H1 (cell line): ENCODE results near the gene UBALD1. TPM values are rescaled to one million over a fixed set of nuclear protein-coding genes. Genes with fewer than 3 reads are reported as not detected.

Source experiments
- CTCF ChIA-PET: fragments of 300-600 bp; sonication (Branson Sonifier 250); formaldehyde crosslinking; loops from one replicate; lab custom pipeline; 2021; ENCODE audit not compliant: partially characterized antibody; lab: Charles Lee
- POLR2A ChIA-PET: fragments of 300-600 bp; sonication (Branson Sonifier 250); formaldehyde crosslinking; loops from one replicate; lab custom pipeline; 2021; ENCODE audit warnings: inconsistent platforms; ENCODE audit not compliant: partially characterized antibody; lab: Charles Lee
- DNase-seq, 2 experiments: peaks; one replicate each; pipeline versions ENCODE4 v3.0.0 to v3.0.0-alpha.2; 2010 to 2022; ENCODE audit warnings: low spot score in 2 of 2, low read depth in 1 of 2, mixed read lengths in 1 of 2
- FAIRE-seq: peaks from 2 replicates; lab custom pipeline; 2011; peaks lifted over from hg19 to GRCh38; lab: Jason Lieb, UNC
- H2AFZ ChIP-seq: 2 replicates; pipeline ENCODE4 v1.8.1; 2012; ENCODE audit warnings: low read length, inconsistent platforms
- H2AK5ac ChIP-seq: 2 replicates; pipeline ENCODE4 v1.6.1; 2013; ENCODE audit warnings: low read depth, low read length
- H2BK120ac ChIP-seq: replicated peaks from 2 replicates; pipeline ENCODE3; 2013; ENCODE audit warnings: low read depth, low read length, inconsistent platforms
- H2BK12ac ChIP-seq: 2 replicates; pipeline ENCODE4 v1.6.1; 2013; ENCODE audit warnings: low read depth, low read length
- H2BK15ac ChIP-seq: 2 replicates; pipeline ENCODE4 v1.6.1; 2013; ENCODE audit warnings: low read length
- H2BK20ac ChIP-seq: 2 replicates; pipeline ENCODE4 v1.6.1; 2013; ENCODE audit warnings: low read length
- H2BK5ac ChIP-seq: 2 replicates; pipeline ENCODE4 v1.6.1; 2013; ENCODE audit warnings: low read depth, low read length
- H3K14ac ChIP-seq: 2 replicates; pipeline ENCODE4 v1.6.1; 2013; ENCODE audit warnings: inconsistent platforms; ENCODE audit not compliant: insufficient read length
- H3K18ac ChIP-seq: 2 replicates; pipeline ENCODE4 v1.6.1; 2013; ENCODE audit warnings: low read length; ENCODE audit errors: extremely low read depth
- H3K23ac ChIP-seq: 2 replicates; pipeline ENCODE4 v1.6.1; 2013; ENCODE audit warnings: inconsistent platforms; ENCODE audit not compliant: insufficient read length
- H3K23me2 ChIP-seq: 2 replicates; pipeline ENCODE4 v1.6.1; 2013; ENCODE audit warnings: low read depth, low read length
- H3K27ac ChIP-seq: 2 replicates; pipeline ENCODE4 v1.6.1; 2011; ENCODE audit warnings: low read depth, low read length, inconsistent platforms
- H3K27me3 ChIP-seq, 4 experiments: replicated peaks in 1 of 4; 1 replicate in 1 of 4; 2 replicates in 3 of 4; pipeline versions ENCODE4 v1.6.1 to v1.8.1; 2011 to 2013; ENCODE audit warnings: low read length in 3 of 4, mild to moderate bottlenecking in 3 of 4, inconsistent platforms in 2 of 4, mixed read lengths in 2 of 4, moderate library complexity in 1 of 4; ENCODE audit not compliant: control insufficient read depth in 3 of 4, insufficient read depth in 3 of 4; ENCODE audit errors: extremely low read depth in 1 of 4
- H3K36me3 ChIP-seq, 4 experiments: 2 replicates each; pipeline versions ENCODE4 v1.6.1 to v1.8.1; 2011 to 2013; ENCODE audit warnings: mild to moderate bottlenecking in 4 of 4, low read length in 3 of 4, moderate library complexity in 2 of 4, control low read depth in 1 of 4, inconsistent platforms in 1 of 4; ENCODE audit not compliant: insufficient read depth in 4 of 4, control insufficient read depth in 2 of 4
- H3K4ac ChIP-seq: replicated peaks from 2 replicates; pipeline ENCODE3; 2013; ENCODE audit warnings: low read length, low read depth, mixed read lengths, inconsistent platforms; ENCODE audit not compliant: insufficient read length
- H3K4me1 ChIP-seq, 4 experiments: replicated peaks in 1 of 4; 1 replicate in 1 of 4; 2 replicates in 3 of 4; pipeline versions ENCODE4 v1.6.1 to v1.8.1; 2011 to 2013; ENCODE audit warnings: low read length in 3 of 4, inconsistent platforms in 2 of 4, mixed read lengths in 1 of 4; ENCODE audit not compliant: insufficient read depth in 4 of 4, control insufficient read depth in 3 of 4
- H3K4me2 ChIP-seq, 2 experiments: 2 replicates each; pipeline versions ENCODE4 v1.6.1 to v1.8.1; 2011 to 2013; ENCODE audit warnings: low read depth in 2 of 2, low read length in 2 of 2, control low read depth in 1 of 2, inconsistent platforms in 1 of 2, mild to moderate bottlenecking in 1 of 2; ENCODE audit not compliant: insufficient read depth in 1 of 2
- H3K4me3 ChIP-seq, 4 experiments: fragments of 200-600, 300-600 bp in 1 of 4; sonication (generic), shearing (Covaris generic), sonication (Bioruptor Twin) in 1 of 4; 2 replicates each; pipeline versions ENCODE4 v1.5.1 to v1.8.1; 2011 to 2016; ENCODE audit warnings: low read length in 4 of 4, low read depth in 3 of 4, control low read depth in 2 of 4, inconsistent platforms in 2 of 4, mild to moderate bottlenecking in 2 of 4, mixed read lengths in 1 of 4, moderate library complexity in 1 of 4; ENCODE audit not compliant: insufficient read depth in 2 of 4; ENCODE audit errors: extremely low read depth in 1 of 4
- H3K56ac ChIP-seq: replicated peaks from 2 replicates; pipeline ENCODE3; 2013; ENCODE audit warnings: low read depth, mild to moderate bottlenecking, mixed read lengths, low read length, inconsistent platforms; ENCODE audit not compliant: insufficient read length
- H3K79me1 ChIP-seq: 2 replicates; pipeline ENCODE4 v1.6.1; 2013; ENCODE audit warnings: low read depth, low read length, control low read depth
- H3K79me2 ChIP-seq, 2 experiments: 2 replicates each; pipeline versions ENCODE4 v1.6.1 to v1.8.1; 2012 to 2013; ENCODE audit warnings: low read length in 2 of 2, mild to moderate bottlenecking in 2 of 2, inconsistent platforms in 1 of 2; ENCODE audit not compliant: insufficient read depth in 2 of 2, control insufficient read depth in 1 of 2
- H3K9ac ChIP-seq, 4 experiments: replicated peaks in 1 of 4; 1 replicate in 1 of 4; 2 replicates in 3 of 4; pipeline versions ENCODE4 v1.6.1 to v1.8.1; 2011 to 2013; ENCODE audit warnings: low read depth in 3 of 4, low read length in 3 of 4, control low read depth in 2 of 4, mild to moderate bottlenecking in 2 of 4, moderate library complexity in 2 of 4, inconsistent platforms in 1 of 4; ENCODE audit errors: extremely low read depth in 1 of 4
- H3K9me3 ChIP-seq, 2 experiments: 2 replicates each; pipeline versions ENCODE4 v1.6.1 to v1.8.1; 2012 to 2013; ENCODE audit warnings: mild to moderate bottlenecking in 2 of 2, moderate library complexity in 2 of 2, control low read depth in 1 of 2, inconsistent platforms in 1 of 2, low read depth in 1 of 2, low read length in 1 of 2, mixed read lengths in 1 of 2; ENCODE audit not compliant: insufficient read depth in 2 of 2
- H4K20me1 ChIP-seq, 2 experiments: replicated peaks in 1 of 2; 2 replicates each; pipeline versions ENCODE3 to v1.8.1; 2011 to 2013; ENCODE audit warnings: inconsistent platforms in 2 of 2, low read length in 2 of 2, mild to moderate bottlenecking in 1 of 2; ENCODE audit not compliant: insufficient read depth in 2 of 2, control insufficient read depth in 1 of 2
- H4K5ac ChIP-seq: 2 replicates; pipeline ENCODE4 v1.6.1; 2013; ENCODE audit warnings: low read length, low read depth, mixed read lengths, inconsistent platforms; ENCODE audit not compliant: insufficient read length
- H4K8ac ChIP-seq: 2 replicates; pipeline ENCODE4 v1.8.0; 2013; ENCODE audit warnings: mild to moderate bottlenecking, moderate library complexity, low read length, inconsistent platforms; ENCODE audit not compliant: insufficient read depth; ENCODE audit errors: extremely low read depth
- H4K91ac ChIP-seq: replicated peaks from 2 replicates; pipeline ENCODE3; 2013; ENCODE audit warnings: low read length, mixed read lengths, inconsistent platforms; ENCODE audit not compliant: insufficient read length
- CHD1 ChIP-seq: IDR thresholded peaks from 2 replicates; pipeline ENCODE4 v1.6.1; 2012; ENCODE audit warnings: low read depth, low read length, improper control_type of control experiment
- CTBP2 ChIP-seq: IDR thresholded peaks from 2 replicates; pipeline ENCODE4 v1.7.0; 2011; ENCODE audit warnings: borderline replicate concordance, mild to moderate bottlenecking, moderate library complexity, mixed read lengths, low read length; ENCODE audit not compliant: insufficient read depth, insufficient read length
- PHF8 ChIP-seq: fragments of 200-600 bp; sonication (generic); conservative IDR thresholded peaks from 2 replicates; pipeline ENCODE4 v1.7.1; 2012; ENCODE audit warnings: low read depth, mild to moderate bottlenecking, inconsistent platforms, low read length, moderate library complexity
- POLR2A ChIP-seq, 2 experiments: IDR thresholded peaks; 1 replicate in 1 of 2; 2 replicates in 1 of 2; pipeline ENCODE4 v1.6.1; 2011; ENCODE audit warnings: low read depth in 2 of 2, low read length in 2 of 2, mild to moderate bottlenecking in 2 of 2; ENCODE audit errors: control extremely low read depth in 1 of 2
- POLR2AphosphoS5 ChIP-seq: IDR thresholded peaks from 2 replicates; pipeline ENCODE4 v1.6.1; 2011; ENCODE audit warnings: low read depth, low read length
- RNF2 ChIP-seq: fragments of 200-900, 300-1000 bp; sonication (generic); IDR thresholded peaks from 2 replicates; pipeline ENCODE4 v1.7.1; 2016; ENCODE audit warnings: borderline replicate concordance, low read depth, mild to moderate bottlenecking, antibody characterized with exemption, low read length; ENCODE audit not compliant: poor library complexity, severe bottlenecking; ENCODE audit errors: missing control alignments
- SIN3A ChIP-seq, 2 experiments: IDR thresholded peaks in 1 of 2; conservative IDR thresholded peaks in 1 of 2; 2 replicates each; pipeline ENCODE4 v1.6.1; 2011 to 2012; ENCODE audit warnings: low read length in 2 of 2, improper control_type of control experiment in 1 of 2, low read depth in 1 of 2, mild to moderate bottlenecking in 1 of 2
- SIRT6 ChIP-seq: IDR thresholded peaks from one replicate; pipeline ENCODE4 v1.7.1; 2012; ENCODE audit warnings: low read length, inconsistent platforms
- SUZ12 ChIP-seq: fragments of 200-600 bp; sonication (generic); IDR thresholded peaks from 2 replicates; pipeline ENCODE4 v1.6.1; 2012; ENCODE audit warnings: mild to moderate bottlenecking, inconsistent platforms, low read length, moderate library complexity, mixed read lengths
- WGBS, 2 experiments: shearing (Covaris generic) in 1 of 2; methylation state at CpG; one replicate each; pipeline versions ENCODE4 v1.1.6 to v1.1.7; 2013 to 2015; ENCODE audit warnings: low lambda C conversion rate in 2 of 2, mixed read lengths in 2 of 2, inconsistent platforms in 1 of 2, low coverage in 1 of 2, missing lambda C conversion rate in 1 of 2; ENCODE audit not compliant: insufficient replicate concordance in 2 of 2, insufficient coverage in 1 of 2, insufficient read length in 1 of 2; ENCODE audit errors: extremely low coverage in 1 of 2, missing lambda C conversion rate in 1 of 2; 5-methylcytosine and 5-hydroxymethylcytosine counted together
- polyA plus RNA-seq, 7 experiments: library from polyadenylated mRNA; depleted of rRNA in 3 of 7; stranded (reverse) in 5 of 7; unstranded in 2 of 7; fragments of >200 nt in 5 of 7; fragments of 200-250 nt in 2 of 7; gene quantifications; 1 replicate in 5 of 7; 2 replicates in 1 of 7; 4 replicates in 1 of 7; pipeline versions ENCODE4 v1.2.1 to v1.2.3, GENCODE V29; 2011 to 2013; ENCODE audit warnings: missing spikeins in 2 of 7, mixed read lengths in 2 of 7
- total RNA-seq: library from RNA; stranded (reverse); fragmentation: NEBNext Ultra II Directional; extraction: Animal tissue kit (Norgen Biotek cat#: 25700); gene quantifications from 2 replicates; pipeline ENCODE4 v1.2.1, GENCODE V29; 2021
- TF ChIP-seq, protein P1 (sequence below): IDR thresholded peaks from 2 replicates; pipeline ENCODE4 v1.6.1; 2012; ENCODE audit warnings: inconsistent platforms
- TF ChIP-seq, protein P2 (sequence below): IDR thresholded peaks from 2 replicates; pipeline ENCODE4 v1.6.1; 2012; ENCODE audit warnings: inconsistent platforms

The UBALD1 gene
- total and polyA plus RNA-seq, 2 of the 8 experiments (the other 6 are each of a cell fraction or from before 2014, with no cell fraction given): 28.6 to 62.0 TPM

DNA sequence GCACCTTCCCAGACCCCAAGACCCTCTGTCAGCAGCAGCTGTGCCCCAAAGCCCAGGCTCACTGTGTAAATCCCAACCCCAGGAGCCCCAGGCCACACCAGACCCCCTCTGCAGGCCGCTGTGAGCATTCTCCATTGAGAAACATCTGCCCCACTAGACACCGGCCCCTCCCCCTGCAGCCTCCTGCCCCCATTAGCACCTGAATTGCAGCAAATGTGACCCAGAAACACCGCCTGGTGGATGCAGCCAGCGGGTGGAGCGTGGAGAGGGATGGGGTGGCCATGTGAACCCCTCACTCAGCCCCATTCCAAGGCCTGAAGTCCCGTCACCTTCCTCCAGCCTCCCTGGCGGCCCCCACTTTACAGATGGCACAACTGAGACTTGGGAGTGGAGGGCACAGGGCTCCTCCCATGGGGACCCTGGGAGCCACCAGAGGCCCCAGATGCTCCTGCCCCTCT is 2.2 kb downstream of the UBALD1 start:
- H3K23ac ChIP-seq: no peak overlapping the region
- H3K18ac ChIP-seq: peak overlapping the region; percentile 78
- peaks cover 13 to 24% of the 10 kb centered on the region in 2 experiments for H4K20me1 ChIP-seq
- peak overlapping the region; percentile 26 for H3K56ac ChIP-seq
- ChIA-PET CTCF (interaction anchor here (0.6 to 3.1 kb wide), 18 partner anchors 9 to 1348 kb away, joined by 3 to 13 read pairs (median 4); no protein-coding TSS in a partner anchor), POLR2A (interaction anchor here (1.1 to 13.3 kb wide), 9 partner anchors 8 to 111 kb away, joined by 3 to 126 read pairs (median 8); partner anchors contain the start of gene MGRN1)
- peaks cover 13 to 45% of the 10 kb centered on the region in 2 experiments; a peak in 3 of 4 replicates for H3K79me2 ChIP-seq
- H3K36me3 ChIP-seq: peaks cover 2 to 20% (median 10%) of the 10 kb centered on the region in 4 experiments; a peak in 4 of 8 replicates
- no peaks in the 10 kb centered on the region for H3K27me3 ChIP-seq
- H3K4me1 ChIP-seq: peaks cover 0 to 42% (median 32%) of the 10 kb centered on the region in 4 experiments; a peak in 6 of 7 replicates
- H4K5ac ChIP-seq: no peak overlapping the region
- H2BK15ac ChIP-seq: no peak overlapping the region
- H4K8ac ChIP-seq: no peak overlapping the region
- H3K4ac ChIP-seq: no peak overlapping the region
- 26% methylated on average over 7 of the region's 7 CpGs; no CpG with 5 or more reads in 1 of the 2 experiments for WGBS, 2 experiments
- peaks cover 12% of the 10 kb centered on the region for H3K23me2 ChIP-seq
- FAIRE-seq (no peak), DNase-seq (peak in 1 of 2 experiments; percentile 76)
- no peak overlapping the region for H2AK5ac ChIP-seq
- H2AFZ ChIP-seq: no peak overlapping the region
- H3K27ac ChIP-seq: peak overlapping the region; percentile 91; the same call in 1 of the 2 replicates
- H3K79me1 ChIP-seq: peaks cover 9% of the 10 kb centered on the region; the same call in 1 of the 2 replicates
- 0 out of 2 replicates have a peak overlapping the region, but pooled peaks have one; percentile 32 for H2BK12ac ChIP-seq
- peak overlapping the region; percentile 95 to 97 for H3K4me2 ChIP-seq
- no peaks in the 10 kb centered on the region for H3K9me3 ChIP-seq
- H3K14ac ChIP-seq: no peak overlapping the region
- H3K4me3 ChIP-seq: peak overlapping the region in 3 of 4 experiments; percentile 85 to 87 (median 85); a peak in 6 of 8 replicates
- 0 out of 2 replicates have a peak overlapping the region, but pooled peaks have one; percentile 61 for H2BK20ac ChIP-seq
- peak overlapping the region; percentile 81 for H2BK5ac ChIP-seq
- no peak overlapping the region for H2BK120ac ChIP-seq
- no peak overlapping the region; a peak in 2 of 7 replicates for H3K9ac ChIP-seq
- peak overlapping the region; percentile 56 for H4K91ac ChIP-seq
- TF ChIP-seq PHF8 (no peak), POLR2A (IDR thresholded peaks at IDR 0.05; ENCODE audit: control extremely low read depth in 1 of 2, low read depth in 2 of 2, low read length in 2 of 2) (no peak), CTBP2 (no peak), SIRT6 (no peak), CHD1 (no peak), SIN3A (conservative IDR thresholded peaks at IDR 0.05 in 1 of 2, IDR thresholded peaks at IDR 0.05 in 1 of 2; ENCODE audit: low read depth in 1 of 2, low read length in 2 of 2) (no peak), SUZ12 (no peak), POLR2AphosphoS5 (peak; percentile 61; the same call in 1 of the 2 replicates), RNF2 (no peak)
- TF ChIP-seq, protein P1, sequence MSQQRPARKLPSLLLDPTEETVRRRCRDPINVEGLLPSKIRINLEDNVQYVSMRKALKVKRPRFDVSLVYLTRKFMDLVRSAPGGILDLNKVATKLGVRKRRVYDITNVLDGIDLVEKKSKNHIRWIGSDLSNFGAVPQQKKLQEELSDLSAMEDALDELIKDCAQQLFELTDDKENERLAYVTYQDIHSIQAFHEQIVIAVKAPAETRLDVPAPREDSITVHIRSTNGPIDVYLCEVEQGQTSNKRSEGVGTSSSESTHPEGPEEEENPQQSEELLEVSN: no peak
- TF ChIP-seq, protein P2, sequence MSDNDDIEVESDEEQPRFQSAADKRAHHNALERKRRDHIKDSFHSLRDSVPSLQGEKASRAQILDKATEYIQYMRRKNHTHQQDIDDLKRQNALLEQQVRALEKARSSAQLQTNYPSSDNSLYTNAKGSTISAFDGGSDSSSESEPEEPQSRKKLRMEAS: no peak; the same call in 1 of the 2 replicates
